GM12878 (cell line): ENCODE measurements around the gene MDM4.

ENCODE experiments used
- ESRRA ChIP-seq: IDR thresholded peaks from 2 replicates; pipeline ENCODE4 v1.6.1; 2012; ENCODE audit warnings: mild to moderate bottlenecking, low read length, improper control_type of control experiment
- GABPA ChIP-seq: IDR thresholded peaks from 2 replicates; pipeline ENCODE4 v1.6.1; 2014; ENCODE audit warnings: antibody characterized with exemption, low read depth, mild to moderate bottlenecking, inconsistent platforms
- POLR2AphosphoS5 ChIP-seq: IDR thresholded peaks from 2 replicates; pipeline ENCODE4 v1.6.1; 2011; ENCODE audit warnings: mild to moderate bottlenecking, low read length, inconsistent platforms
- SMC3 ChIP-seq: IDR thresholded peaks from 2 replicates; pipeline ENCODE4 v1.6.1; 2011; ENCODE audit warnings: low read length, improper control_type of control experiment, borderline replicate concordance
- ZNF217 ChIP-seq: fragments of 450-650 bp; IDR thresholded peaks from 2 replicates; pipeline ENCODE4 v1.6.1; 2017; ENCODE audit warnings: antibody characterized with exemption, mild to moderate bottlenecking
- TF ChIP-seq, protein P1 (sequence below), 3 experiments: IDR thresholded peaks in 2 of 3; conservative IDR thresholded peaks in 1 of 3; 2 replicates each; pipeline ENCODE4 v1.5.1; 2011; ENCODE audit warnings: low read depth in 3 of 3, low read length in 3 of 3, mild to moderate bottlenecking in 3 of 3, control low read depth in 2 of 3, moderate library complexity in 2 of 3, inconsistent platforms in 1 of 3, mixed read lengths in 1 of 3; ENCODE audit not compliant: control insufficient read depth in 2 of 3, insufficient read depth in 1 of 3; ENCODE audit errors: extremely low read depth in 1 of 3

DNA sequence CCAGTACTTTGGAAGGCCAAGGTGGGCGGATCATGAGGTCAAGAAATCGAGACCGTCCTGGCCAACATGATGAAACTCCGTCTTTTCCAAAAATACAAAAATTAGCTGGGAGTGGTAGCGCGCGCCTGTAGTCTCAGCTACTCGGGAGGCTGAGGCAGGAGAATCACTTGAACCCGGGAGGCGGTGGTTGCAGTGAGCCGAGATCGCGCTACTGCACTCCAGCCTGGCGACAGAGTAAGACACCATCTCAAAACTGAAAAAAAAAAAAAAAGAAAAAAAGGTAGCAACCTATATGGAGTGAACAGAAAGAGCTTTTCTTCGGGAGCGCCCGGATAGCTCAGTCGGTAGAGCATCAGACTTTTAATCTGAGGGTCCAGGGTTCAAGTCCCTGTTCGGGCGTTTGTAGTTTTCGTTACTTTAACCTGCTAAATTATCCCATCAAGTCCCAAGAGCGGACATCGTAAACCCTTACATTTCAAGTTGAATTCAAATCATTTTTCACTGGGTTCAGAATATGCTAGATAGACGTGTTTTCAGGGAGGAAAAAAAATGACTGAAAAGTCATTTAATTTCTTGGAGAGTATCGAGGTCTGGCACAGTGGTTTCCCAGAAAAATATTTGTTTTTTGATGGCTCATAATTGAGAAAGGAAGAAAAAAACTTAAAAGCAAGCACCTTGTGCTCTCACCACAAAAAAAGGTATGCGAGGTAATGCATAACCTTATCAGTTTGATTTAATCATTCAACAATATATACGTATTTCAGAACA lies 9.8 kb upstream of the MDM4 start:
- TF ChIP-seq POLR2AphosphoS5 (no peak), ESRRA (no peak), GABPA (no peak; the same call in 1 of the 2 replicates), SMC3 (no peak), ZNF217 (peak; percentile 88)
- TF ChIP-seq, protein P1, sequence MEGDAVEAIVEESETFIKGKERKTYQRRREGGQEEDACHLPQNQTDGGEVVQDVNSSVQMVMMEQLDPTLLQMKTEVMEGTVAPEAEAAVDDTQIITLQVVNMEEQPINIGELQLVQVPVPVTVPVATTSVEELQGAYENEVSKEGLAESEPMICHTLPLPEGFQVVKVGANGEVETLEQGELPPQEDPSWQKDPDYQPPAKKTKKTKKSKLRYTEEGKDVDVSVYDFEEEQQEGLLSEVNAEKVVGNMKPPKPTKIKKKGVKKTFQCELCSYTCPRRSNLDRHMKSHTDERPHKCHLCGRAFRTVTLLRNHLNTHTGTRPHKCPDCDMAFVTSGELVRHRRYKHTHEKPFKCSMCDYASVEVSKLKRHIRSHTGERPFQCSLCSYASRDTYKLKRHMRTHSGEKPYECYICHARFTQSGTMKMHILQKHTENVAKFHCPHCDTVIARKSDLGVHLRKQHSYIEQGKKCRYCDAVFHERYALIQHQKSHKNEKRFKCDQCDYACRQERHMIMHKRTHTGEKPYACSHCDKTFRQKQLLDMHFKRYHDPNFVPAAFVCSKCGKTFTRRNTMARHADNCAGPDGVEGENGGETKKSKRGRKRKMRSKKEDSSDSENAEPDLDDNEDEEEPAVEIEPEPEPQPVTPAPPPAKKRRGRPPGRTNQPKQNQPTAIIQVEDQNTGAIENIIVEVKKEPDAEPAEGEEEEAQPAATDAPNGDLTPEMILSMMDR (IDR thresholded peaks at IDR 0.05 in 2 of 3, conservative IDR thresholded peaks at IDR 0.05 in 1 of 3; ENCODE audit: control insufficient read depth in 2 of 3, extremely low read depth in 1 of 3, insufficient read depth in 1 of 3, low read depth in 3 of 3, low read length in 3 of 3): no peak
